H1 (cell line): ENCODE measurements around the gene C19orf73. TPM values are rescaled to one million over a fixed set of nuclear protein-coding genes. Genes with fewer than 3 reads are reported as not detected.

Experiments used
- CTCF ChIA-PET: fragments of 300-600 bp; sonication (Branson Sonifier 250); formaldehyde crosslinking; loops from one replicate; lab custom pipeline; 2021; ENCODE audit not compliant: partially characterized antibody; lab: Charles Lee
- POLR2A ChIA-PET: fragments of 300-600 bp; sonication (Branson Sonifier 250); formaldehyde crosslinking; loops from one replicate; lab custom pipeline; 2021; ENCODE audit warnings: inconsistent platforms; ENCODE audit not compliant: partially characterized antibody; lab: Charles Lee
- DNase-seq, 2 experiments: peaks; one replicate each; pipeline versions ENCODE4 v3.0.0 to v3.0.0-alpha.2; 2010 to 2022; ENCODE audit warnings: low spot score in 2 of 2, low read depth in 1 of 2, mixed read lengths in 1 of 2
- FAIRE-seq: peaks from 2 replicates; lab custom pipeline; 2011; peaks lifted over from hg19 to GRCh38; lab: Jason Lieb, UNC
- H2AFZ ChIP-seq: 2 replicates; pipeline ENCODE4 v1.8.1; 2012; ENCODE audit warnings: low read length, inconsistent platforms
- H2AK5ac ChIP-seq: 2 replicates; pipeline ENCODE4 v1.6.1; 2013; ENCODE audit warnings: low read depth, low read length
- H2BK120ac ChIP-seq: replicated peaks from 2 replicates; pipeline ENCODE3; 2013; ENCODE audit warnings: low read depth, low read length, inconsistent platforms
- H2BK12ac ChIP-seq: 2 replicates; pipeline ENCODE4 v1.6.1; 2013; ENCODE audit warnings: low read depth, low read length
- H2BK15ac ChIP-seq: 2 replicates; pipeline ENCODE4 v1.6.1; 2013; ENCODE audit warnings: low read length
- H2BK20ac ChIP-seq: 2 replicates; pipeline ENCODE4 v1.6.1; 2013; ENCODE audit warnings: low read length
- H2BK5ac ChIP-seq: 2 replicates; pipeline ENCODE4 v1.6.1; 2013; ENCODE audit warnings: low read depth, low read length
- H3K14ac ChIP-seq: 2 replicates; pipeline ENCODE4 v1.6.1; 2013; ENCODE audit warnings: inconsistent platforms; ENCODE audit not compliant: insufficient read length
- H3K18ac ChIP-seq: 2 replicates; pipeline ENCODE4 v1.6.1; 2013; ENCODE audit warnings: low read length; ENCODE audit errors: extremely low read depth
- H3K23ac ChIP-seq: 2 replicates; pipeline ENCODE4 v1.6.1; 2013; ENCODE audit warnings: inconsistent platforms; ENCODE audit not compliant: insufficient read length
- H3K23me2 ChIP-seq: 2 replicates; pipeline ENCODE4 v1.6.1; 2013; ENCODE audit warnings: low read depth, low read length
- H3K27ac ChIP-seq: 2 replicates; pipeline ENCODE4 v1.6.1; 2011; ENCODE audit warnings: low read depth, low read length, inconsistent platforms
- H3K27me3 ChIP-seq, 4 experiments: replicated peaks in 1 of 4; 1 replicate in 1 of 4; 2 replicates in 3 of 4; pipeline versions ENCODE4 v1.6.1 to v1.8.1; 2011 to 2013; ENCODE audit warnings: low read length in 3 of 4, mild to moderate bottlenecking in 3 of 4, inconsistent platforms in 2 of 4, mixed read lengths in 2 of 4, moderate library complexity in 1 of 4; ENCODE audit not compliant: control insufficient read depth in 3 of 4, insufficient read depth in 3 of 4; ENCODE audit errors: extremely low read depth in 1 of 4
- H3K36me3 ChIP-seq, 4 experiments: 2 replicates each; pipeline versions ENCODE4 v1.6.1 to v1.8.1; 2011 to 2013; ENCODE audit warnings: mild to moderate bottlenecking in 4 of 4, low read length in 3 of 4, moderate library complexity in 2 of 4, control low read depth in 1 of 4, inconsistent platforms in 1 of 4; ENCODE audit not compliant: insufficient read depth in 4 of 4, control insufficient read depth in 2 of 4
- H3K4ac ChIP-seq: replicated peaks from 2 replicates; pipeline ENCODE3; 2013; ENCODE audit warnings: low read length, low read depth, mixed read lengths, inconsistent platforms; ENCODE audit not compliant: insufficient read length
- H3K4me1 ChIP-seq, 4 experiments: replicated peaks in 1 of 4; 1 replicate in 1 of 4; 2 replicates in 3 of 4; pipeline versions ENCODE4 v1.6.1 to v1.8.1; 2011 to 2013; ENCODE audit warnings: low read length in 3 of 4, inconsistent platforms in 2 of 4, mixed read lengths in 1 of 4; ENCODE audit not compliant: insufficient read depth in 4 of 4, control insufficient read depth in 3 of 4
- H3K4me2 ChIP-seq, 2 experiments: 2 replicates each; pipeline versions ENCODE4 v1.6.1 to v1.8.1; 2011 to 2013; ENCODE audit warnings: low read depth in 2 of 2, low read length in 2 of 2, control low read depth in 1 of 2, inconsistent platforms in 1 of 2, mild to moderate bottlenecking in 1 of 2; ENCODE audit not compliant: insufficient read depth in 1 of 2
- H3K4me3 ChIP-seq, 4 experiments: fragments of 200-600, 300-600 bp in 1 of 4; sonication (generic), shearing (Covaris generic), sonication (Bioruptor Twin) in 1 of 4; 2 replicates each; pipeline versions ENCODE4 v1.5.1 to v1.8.1; 2011 to 2016; ENCODE audit warnings: low read length in 4 of 4, low read depth in 3 of 4, control low read depth in 2 of 4, inconsistent platforms in 2 of 4, mild to moderate bottlenecking in 2 of 4, mixed read lengths in 1 of 4, moderate library complexity in 1 of 4; ENCODE audit not compliant: insufficient read depth in 2 of 4; ENCODE audit errors: extremely low read depth in 1 of 4
- H3K56ac ChIP-seq: replicated peaks from 2 replicates; pipeline ENCODE3; 2013; ENCODE audit warnings: low read depth, mild to moderate bottlenecking, mixed read lengths, low read length, inconsistent platforms; ENCODE audit not compliant: insufficient read length
- H3K79me1 ChIP-seq: 2 replicates; pipeline ENCODE4 v1.6.1; 2013; ENCODE audit warnings: low read depth, low read length, control low read depth
- H3K79me2 ChIP-seq, 2 experiments: 2 replicates each; pipeline versions ENCODE4 v1.6.1 to v1.8.1; 2012 to 2013; ENCODE audit warnings: low read length in 2 of 2, mild to moderate bottlenecking in 2 of 2, inconsistent platforms in 1 of 2; ENCODE audit not compliant: insufficient read depth in 2 of 2, control insufficient read depth in 1 of 2
- H3K9ac ChIP-seq, 4 experiments: replicated peaks in 1 of 4; 1 replicate in 1 of 4; 2 replicates in 3 of 4; pipeline versions ENCODE4 v1.6.1 to v1.8.1; 2011 to 2013; ENCODE audit warnings: low read depth in 3 of 4, low read length in 3 of 4, control low read depth in 2 of 4, mild to moderate bottlenecking in 2 of 4, moderate library complexity in 2 of 4, inconsistent platforms in 1 of 4; ENCODE audit errors: extremely low read depth in 1 of 4
- H3K9me3 ChIP-seq, 2 experiments: 2 replicates each; pipeline versions ENCODE4 v1.6.1 to v1.8.1; 2012 to 2013; ENCODE audit warnings: mild to moderate bottlenecking in 2 of 2, moderate library complexity in 2 of 2, control low read depth in 1 of 2, inconsistent platforms in 1 of 2, low read depth in 1 of 2, low read length in 1 of 2, mixed read lengths in 1 of 2; ENCODE audit not compliant: insufficient read depth in 2 of 2
- H4K20me1 ChIP-seq, 2 experiments: replicated peaks in 1 of 2; 2 replicates each; pipeline versions ENCODE3 to v1.8.1; 2011 to 2013; ENCODE audit warnings: inconsistent platforms in 2 of 2, low read length in 2 of 2, mild to moderate bottlenecking in 1 of 2; ENCODE audit not compliant: insufficient read depth in 2 of 2, control insufficient read depth in 1 of 2
- H4K5ac ChIP-seq: 2 replicates; pipeline ENCODE4 v1.6.1; 2013; ENCODE audit warnings: low read length, low read depth, mixed read lengths, inconsistent platforms; ENCODE audit not compliant: insufficient read length
- H4K8ac ChIP-seq: 2 replicates; pipeline ENCODE4 v1.8.0; 2013; ENCODE audit warnings: mild to moderate bottlenecking, moderate library complexity, low read length, inconsistent platforms; ENCODE audit not compliant: insufficient read depth; ENCODE audit errors: extremely low read depth
- H4K91ac ChIP-seq: replicated peaks from 2 replicates; pipeline ENCODE3; 2013; ENCODE audit warnings: low read length, mixed read lengths, inconsistent platforms; ENCODE audit not compliant: insufficient read length
- BACH1 ChIP-seq: IDR thresholded peaks from 2 replicates; pipeline ENCODE4 v1.6.1; 2012; ENCODE audit warnings: low read length, improper control_type of control experiment
- CHD2 ChIP-seq: IDR thresholded peaks from 2 replicates; pipeline ENCODE4 v1.6.1; 2012; ENCODE audit warnings: low read length, improper control_type of control experiment
- KDM1A ChIP-seq: fragments of 200-600, 300-600 bp; sonication (generic); IDR thresholded peaks from 2 replicates; pipeline ENCODE4 v1.7.1; 2016; ENCODE audit warnings: mild to moderate bottlenecking, low read length, borderline replicate concordance
- NANOG ChIP-seq: IDR thresholded peaks from 2 replicates; pipeline ENCODE4 v1.6.1; 2011; ENCODE audit warnings: low read length, low read depth, mild to moderate bottlenecking, inconsistent platforms; ENCODE audit not compliant: insufficient read depth, poor library complexity, severe bottlenecking
- NRF1 ChIP-seq: IDR thresholded peaks from 2 replicates; pipeline ENCODE4 v1.6.1; 2011; ENCODE audit warnings: mild to moderate bottlenecking, low read depth, low read length, improper control_type of control experiment
- POLR2A ChIP-seq, 2 experiments: IDR thresholded peaks; 1 replicate in 1 of 2; 2 replicates in 1 of 2; pipeline ENCODE4 v1.6.1; 2011; ENCODE audit warnings: low read depth in 2 of 2, low read length in 2 of 2, mild to moderate bottlenecking in 2 of 2; ENCODE audit errors: control extremely low read depth in 1 of 2
- POU5F1 ChIP-seq: IDR thresholded peaks from 2 replicates; pipeline ENCODE4 v1.6.1; 2011; ENCODE audit warnings: low read depth, mild to moderate bottlenecking, low read length, moderate library complexity
- RFX5 ChIP-seq: IDR thresholded peaks from 2 replicates; pipeline ENCODE4 v1.6.1; 2011; ENCODE audit warnings: low read depth, low read length, improper control_type of control experiment, borderline replicate concordance
- SIN3A ChIP-seq, 2 experiments: IDR thresholded peaks in 1 of 2; conservative IDR thresholded peaks in 1 of 2; 2 replicates each; pipeline ENCODE4 v1.6.1; 2011 to 2012; ENCODE audit warnings: low read length in 2 of 2, improper control_type of control experiment in 1 of 2, low read depth in 1 of 2, mild to moderate bottlenecking in 1 of 2
- SUZ12 ChIP-seq: fragments of 200-600 bp; sonication (generic); IDR thresholded peaks from 2 replicates; pipeline ENCODE4 v1.6.1; 2012; ENCODE audit warnings: mild to moderate bottlenecking, inconsistent platforms, low read length, moderate library complexity, mixed read lengths
- TCF12 ChIP-seq: IDR thresholded peaks from 2 replicates; pipeline ENCODE4 v1.6.1; 2011; ENCODE audit warnings: low read depth, mild to moderate bottlenecking, low read length
- YY1 ChIP-seq: IDR thresholded peaks from 2 replicates; pipeline ENCODE4 v1.6.1; 2011; ENCODE audit warnings: low read depth, mild to moderate bottlenecking, low read length
- WGBS, 2 experiments: shearing (Covaris generic) in 1 of 2; methylation state at CpG; one replicate each; pipeline versions ENCODE4 v1.1.6 to v1.1.7; 2013 to 2015; ENCODE audit warnings: low lambda C conversion rate in 2 of 2, mixed read lengths in 2 of 2, inconsistent platforms in 1 of 2, low coverage in 1 of 2, missing lambda C conversion rate in 1 of 2; ENCODE audit not compliant: insufficient replicate concordance in 2 of 2, insufficient coverage in 1 of 2, insufficient read length in 1 of 2; ENCODE audit errors: extremely low coverage in 1 of 2, missing lambda C conversion rate in 1 of 2; 5-methylcytosine and 5-hydroxymethylcytosine counted together
- polyA plus RNA-seq, 7 experiments: library from polyadenylated mRNA; depleted of rRNA in 3 of 7; stranded (reverse) in 5 of 7; unstranded in 2 of 7; fragments of >200 nt in 5 of 7; fragments of 200-250 nt in 2 of 7; gene quantifications; 1 replicate in 5 of 7; 2 replicates in 1 of 7; 4 replicates in 1 of 7; pipeline versions ENCODE4 v1.2.1 to v1.2.3, GENCODE V29; 2011 to 2013; ENCODE audit warnings: missing spikeins in 2 of 7, mixed read lengths in 2 of 7
- total RNA-seq: library from RNA; stranded (reverse); fragmentation: NEBNext Ultra II Directional; extraction: Animal tissue kit (Norgen Biotek cat#: 25700); gene quantifications from 2 replicates; pipeline ENCODE4 v1.2.1, GENCODE V29; 2021

C19orf73 gene
- total and polyA plus RNA-seq, 2 of the 8 experiments (the other 6 are each of a cell fraction or from before 2014, with no cell fraction given): 2.5 to 4.6 TPM

- peak within 1 kb of the TSS; percentile 82 to 88 for H3K4me2 ChIP-seq
- FAIRE-seq (no peak), DNase-seq (peak; percentile 98 to 99)
- no peak within 1 kb of the TSS for H3K14ac ChIP-seq
- peak within 1 kb of the TSS; percentile 94 for H3K27ac ChIP-seq
- peaks cover 4 to 6% (median 5%) of the 10 kb centered on the region in 4 experiments for H3K4me1 ChIP-seq
- H2BK15ac ChIP-seq: no peak within 1 kb of the TSS
- H3K79me1 ChIP-seq: peaks cover 9% of the 10 kb centered on the region
- H2AFZ ChIP-seq: peak within 1 kb of the TSS; percentile 86
- peak within 1 kb of the TSS; percentile 69 for H4K91ac ChIP-seq
- peak within 1 kb of the TSS; percentile 99 for H3K18ac ChIP-seq
- peak within 1 kb of the TSS; percentile 94 for H3K56ac ChIP-seq
- H3K79me2 ChIP-seq: peaks cover 33 to 42% of the 10 kb centered on the region in 2 experiments
- POLR2A ChIA-PET: interaction anchor here (1.0 to 2.5 kb wide), 4 partner anchors 10 to 64 kb away, joined by 4 to 10 read pairs (median 6); no protein-coding TSS in a partner anchor
- H3K23ac ChIP-seq: no peak within 1 kb of the TSS
- no peak within 1 kb of the TSS for H2AK5ac ChIP-seq
- peak within 1 kb of the TSS; percentile 84 to 97 (median 90) for H3K4me3 ChIP-seq
- peak within 1 kb of the TSS; percentile 98 for H4K5ac ChIP-seq
- peaks cover 14% of the 10 kb centered on the region; the same call in 1 of the 2 replicates for H3K23me2 ChIP-seq
- H4K8ac ChIP-seq: peak within 1 kb of the TSS; percentile 96
- CTCF ChIA-PET: no interaction called here
- H3K4ac ChIP-seq: peak within 1 kb of the TSS; percentile 87
- H2BK120ac ChIP-seq: no peak within 1 kb of the TSS
- peaks cover 10 to 35% (median 13%) of the 10 kb centered on the region in 4 experiments for H3K36me3 ChIP-seq
- peaks cover 21% of the 10 kb centered on the region in 2 experiments for H4K20me1 ChIP-seq
- H2BK20ac ChIP-seq: no peak within 1 kb of the TSS
- H3K9me3 ChIP-seq: no peaks in the 10 kb centered on the region
- peak within 1 kb of the TSS; percentile 68; the same call in 1 of the 2 replicates for H2BK12ac ChIP-seq
- WGBS, 2 experiments: 1% methylated on average over 82 of the region's 89 CpGs; no CpG with 5 or more reads in 1 of the 2 experiments
- H3K9ac ChIP-seq: peak within 1 kb of the TSS; percentile 91 to 98 (median 96)
- peak within 1 kb of the TSS; percentile 88 for H2BK5ac ChIP-seq
- peaks cover 0 to 3% (median 0%) of the 10 kb centered on the region in 4 experiments; a peak in 1 of 7 replicates for H3K27me3 ChIP-seq
- no peak for TF ChIP-seq POU5F1
- TF ChIP-seq NRF1: peak; percentile 95
- TF ChIP-seq RFX5: no peak
- TF ChIP-seq SUZ12: no peak
- TF ChIP-seq POLR2A (IDR thresholded peaks at IDR 0.05; ENCODE audit: control extremely low read depth in 1 of 2, low read depth in 2 of 2, low read length in 2 of 2): peak; percentile 97 to 98
- TF ChIP-seq TCF12: no peak
- TF ChIP-seq BACH1: 0 out of 2 replicates have a peak, but pooled peaks have one; percentile 14
- peak; percentile 84 for TF ChIP-seq NANOG
- TF ChIP-seq KDM1A: no peak
- TF ChIP-seq YY1: no peak
- TF ChIP-seq CHD2: peak; percentile 96
- peak; percentile 61 to 64; a peak in 1 of 4 replicates for TF ChIP-seq SIN3A (conservative IDR thresholded peaks at IDR 0.05 in 1 of 2, IDR thresholded peaks at IDR 0.05 in 1 of 2; ENCODE audit: low read depth in 1 of 2, low read length in 2 of 2)
Observed at GRCh38 chr19:49085020-49085867, 33.7 kb downstream of the C19orf73 start, which contains the start of gene SNRNP70. Gene SNRNP70 (plus strand): TSS chr19:49085451. CDS start chr19:49086415, 964 bp downstream.
